NT2/D1 (cell line): Measurements from ENCODE around the gene JUNB.

ENCODE experiments used
- YY1 ChIP-seq: IDR thresholded peaks from 2 replicates; pipeline ENCODE4 v1.6.1; 2011; ENCODE audit not compliant: insufficient read length, insufficient read depth
- ZNF274 ChIP-seq: IDR thresholded peaks from 2 replicates; pipeline ENCODE4 v1.6.1; 2011; ENCODE audit warnings: mild to moderate bottlenecking, low read depth, low read length

- TF ChIP-seq ZNF274 (no peak), YY1 (no peak)
Measured at GRCh38 chr19:12767666-12768065, 23.6 kb upstream of the JUNB start.
